SKM-1 (cell line): ENCODE results near the gene TMPRSS4.
"Not testable (repeated sequence)": the region's sequence is repeated elsewhere in the genome, so short reads cannot be mapped to it uniquely, and the experiment has no call there.

Experiments
- DNase-seq: peaks from one replicate; lab custom pipeline; 2025; ENCODE audit not compliant: unreplicated experiment; lab: John Stamatoyannopoulos, UW

The TMPRSS4 gene

DNA sequence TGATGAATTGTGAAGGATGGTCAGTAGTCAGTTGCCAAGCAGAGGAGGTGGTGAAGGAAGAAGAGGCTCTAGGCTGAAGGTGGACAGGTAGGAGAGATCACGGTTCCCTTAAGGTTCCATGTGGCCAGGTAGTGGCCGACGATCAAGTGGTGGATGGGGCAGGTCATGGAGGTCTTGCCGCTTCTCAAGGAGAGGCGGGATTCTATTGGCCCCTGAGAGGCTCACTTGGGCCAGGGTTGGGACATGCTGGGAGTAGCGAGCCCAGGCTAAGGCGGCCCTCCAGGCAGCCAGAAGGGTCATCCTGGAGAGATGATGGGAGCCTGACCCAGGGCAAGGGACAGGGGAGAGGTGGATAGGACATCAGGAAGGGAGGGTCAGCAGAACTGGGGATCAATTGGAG lies 20.9 kb upstream of the TMPRSS4 start:
- no peak for DNase-seq

DNA sequence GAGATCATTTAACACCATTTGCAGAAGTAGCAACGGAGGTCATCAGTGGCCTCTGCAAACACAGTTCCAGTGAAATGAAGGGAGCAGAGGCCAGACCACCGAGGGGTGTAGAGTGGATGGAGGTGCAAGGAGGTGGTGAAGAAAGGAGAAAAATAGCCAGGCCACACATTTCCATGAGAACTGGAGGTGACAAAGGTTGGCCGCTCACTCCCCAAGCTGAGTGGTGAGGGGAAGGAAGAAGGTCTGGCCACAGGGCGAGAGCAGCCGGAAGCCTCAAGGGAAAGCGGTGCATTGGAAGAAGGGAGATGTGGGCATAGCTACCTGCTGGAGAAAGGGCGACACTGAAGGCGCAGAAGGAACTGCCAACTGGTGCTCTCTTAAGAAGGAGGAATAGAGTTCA lies 20.1 kb upstream of the TMPRSS4 start:
- DNase-seq: no peak

- DNase-seq: no peak
Observed at GRCh38 chr11:118057251-118058145, 19.4 kb upstream of the TMPRSS4 start.

DNA sequence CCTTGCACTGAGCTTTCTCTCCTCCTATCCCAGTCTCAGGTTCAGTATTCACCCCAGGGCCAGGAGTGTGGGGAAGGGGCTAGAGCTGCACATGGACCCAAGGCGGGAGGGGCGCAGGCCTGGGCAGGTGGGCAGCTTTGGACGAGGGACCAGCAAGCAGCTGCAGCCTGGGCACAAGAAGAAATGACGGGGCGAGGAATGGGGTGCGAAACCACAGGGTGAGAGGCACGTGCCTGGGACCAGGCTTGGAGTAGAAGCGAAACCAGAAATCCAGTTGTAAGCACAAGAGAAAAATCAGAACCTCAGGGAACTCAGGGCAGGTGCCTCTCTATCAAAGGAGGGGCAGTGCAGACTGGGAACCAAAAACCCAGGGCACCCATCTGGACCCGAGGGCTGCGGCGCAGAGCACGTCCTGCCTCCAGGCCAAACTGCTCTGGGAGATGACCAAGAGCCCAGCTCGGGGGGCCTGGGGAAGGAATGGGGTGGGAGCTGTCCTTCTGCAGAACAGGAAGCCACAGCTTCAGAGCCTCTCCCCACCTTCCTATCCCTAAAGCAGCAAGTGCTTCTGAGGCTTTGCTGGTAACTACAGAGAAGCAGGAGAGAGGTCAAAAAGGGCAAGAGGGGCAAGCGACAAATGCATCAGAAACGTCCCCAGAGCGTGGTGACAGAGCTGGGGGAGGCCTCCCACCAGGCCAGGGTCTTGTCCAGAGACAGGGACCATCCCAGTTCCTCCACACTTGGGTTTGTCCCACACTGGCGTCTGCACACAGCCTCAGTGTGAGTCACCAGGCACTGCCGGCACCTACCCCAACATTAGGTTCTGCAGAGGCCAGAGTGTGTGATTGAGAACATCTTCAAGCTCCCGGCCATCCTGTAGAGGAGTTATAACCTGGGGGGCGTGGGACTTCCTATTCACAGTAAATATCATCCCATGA lies 18.3 kb upstream of the TMPRSS4 start:
- no peak for DNase-seq

GRCh38 chr11:118059246-118059940 lies 17.5 kb upstream of the TMPRSS4 start:
- no peak for DNase-seq

DNA sequence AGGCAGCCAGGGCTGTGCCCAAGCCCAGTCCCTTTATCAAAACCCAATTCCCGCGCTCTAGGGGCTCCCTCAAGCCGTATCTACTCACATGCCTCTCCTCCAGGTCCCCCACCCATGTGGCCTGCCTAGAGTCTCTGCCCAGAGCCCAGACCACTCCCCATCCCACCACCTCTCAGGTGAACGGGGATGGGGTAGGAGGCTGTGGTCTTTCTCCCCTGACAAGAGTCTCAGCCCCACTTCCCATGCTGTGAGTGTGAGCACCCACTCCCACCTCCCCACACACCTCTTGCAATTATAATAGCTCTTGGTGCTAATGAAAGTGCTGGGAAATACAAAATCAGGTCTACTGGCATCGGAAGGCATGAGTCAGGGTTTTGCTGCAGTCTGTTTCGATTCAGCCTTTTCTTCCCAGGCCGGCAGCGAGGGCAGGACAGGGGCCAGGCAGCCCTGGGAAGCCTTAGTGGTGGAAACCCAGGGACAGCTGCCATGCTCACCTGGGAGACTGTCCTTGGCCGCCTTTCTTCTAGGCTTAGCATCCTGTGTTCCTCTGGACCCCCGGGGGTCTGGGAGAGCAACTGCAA lies 16.7 kb upstream of the TMPRSS4 start:
- DNase-seq: no peak

GRCh38 chr11:118060869-118061268 lies 16.0 kb upstream of the TMPRSS4 start:
- DNase-seq: no peak

DNA sequence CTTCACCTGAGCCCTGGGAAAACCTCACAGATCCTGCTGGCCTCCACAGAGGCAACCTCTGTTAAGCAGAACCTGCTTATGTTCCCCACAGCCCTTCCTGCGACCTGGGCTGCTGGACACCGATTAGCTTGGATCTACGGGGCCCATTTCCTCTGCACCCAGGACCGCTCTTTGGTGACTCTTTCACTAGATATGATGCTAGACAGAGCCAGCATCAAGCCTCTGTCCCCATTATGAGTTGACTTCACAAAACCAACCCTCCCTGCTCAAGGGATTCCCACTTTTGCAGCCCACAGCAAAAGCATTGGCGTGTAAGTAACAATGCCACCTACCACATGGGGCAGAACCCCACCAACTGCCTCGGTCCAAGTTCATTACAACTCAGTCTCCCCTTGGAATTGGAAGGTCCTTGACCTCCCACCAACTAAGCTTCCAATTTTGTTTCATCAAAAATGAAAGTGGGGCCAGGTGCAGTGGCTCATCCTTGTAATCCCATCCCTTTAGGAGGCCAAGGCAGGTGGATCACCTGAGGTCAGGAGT lies 15.2 kb upstream of the TMPRSS4 start:
- DNase-seq: no peak

DNA sequence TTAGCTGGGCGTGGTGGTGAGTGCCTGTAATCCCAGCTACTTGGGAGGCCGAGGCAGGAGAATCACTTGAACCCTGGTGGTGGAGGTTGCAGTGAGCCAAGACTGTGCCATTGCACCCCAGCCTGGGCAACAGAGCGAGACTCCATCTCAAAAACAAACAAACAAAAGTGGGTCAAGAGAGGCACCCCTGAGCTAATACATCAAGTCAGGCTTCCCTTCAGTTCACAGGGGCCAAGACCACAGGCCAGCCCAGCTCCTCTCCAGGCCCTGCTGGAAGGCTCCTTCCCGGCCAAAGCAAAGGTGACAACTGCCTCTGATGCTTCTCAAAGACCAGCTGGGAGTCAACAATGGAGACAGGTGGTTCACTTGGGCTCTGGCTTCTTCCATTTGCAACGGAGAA lies 14.7 kb upstream of the TMPRSS4 start:
- not testable (repeated sequence) for DNase-seq

GRCh38 chr11:118062631-118063030 lies 14.2 kb upstream of the TMPRSS4 start:
- DNase-seq: not testable (repeated sequence)

- no peak for DNase-seq
Observed at GRCh38 chr11:118064956-118065355, 11.9 kb upstream of the TMPRSS4 start.

- no peak for DNase-seq
Observed at GRCh38 chr11:118065384-118065783, 11.5 kb upstream of the TMPRSS4 start.

GRCh38 chr11:118067006-118067405 lies 9.9 kb upstream of the TMPRSS4 start:
- DNase-seq: no peak

- DNase-seq: no peak
Observed at GRCh38 chr11:118068206-118068944, 8.5 kb upstream of the TMPRSS4 start.

DNA sequence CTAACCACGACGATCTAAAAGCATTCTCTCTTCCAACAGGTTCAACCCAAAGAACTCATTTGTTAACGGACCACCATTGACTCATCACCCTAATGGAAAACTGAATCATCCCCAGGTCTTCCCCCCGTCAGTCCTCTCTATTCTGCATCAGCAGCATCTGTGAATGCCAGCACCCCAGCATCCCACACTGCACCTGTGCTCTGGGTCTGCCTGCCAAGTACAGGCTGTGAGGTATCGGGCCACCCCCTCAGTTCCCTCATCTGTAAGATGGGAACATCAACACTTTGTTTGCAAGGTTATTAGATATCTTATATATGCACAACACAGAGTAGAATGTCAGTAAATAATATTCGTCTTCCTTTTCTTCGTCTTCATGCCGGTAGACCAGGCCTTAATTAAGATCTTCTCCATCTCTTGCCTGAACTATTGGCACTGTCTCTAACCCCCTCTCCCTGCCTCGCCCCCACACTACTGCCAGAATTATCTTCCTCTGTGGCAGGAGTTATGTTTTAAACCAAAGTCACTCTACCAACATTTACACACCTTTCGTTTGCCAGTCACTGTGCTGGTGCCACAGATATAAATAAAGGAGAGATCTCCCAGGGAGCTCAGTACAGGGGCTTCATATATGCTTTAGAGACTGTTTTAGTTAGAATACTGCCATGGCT lies 7.8 kb upstream of the TMPRSS4 start:
- no peak for DNase-seq

DNA sequence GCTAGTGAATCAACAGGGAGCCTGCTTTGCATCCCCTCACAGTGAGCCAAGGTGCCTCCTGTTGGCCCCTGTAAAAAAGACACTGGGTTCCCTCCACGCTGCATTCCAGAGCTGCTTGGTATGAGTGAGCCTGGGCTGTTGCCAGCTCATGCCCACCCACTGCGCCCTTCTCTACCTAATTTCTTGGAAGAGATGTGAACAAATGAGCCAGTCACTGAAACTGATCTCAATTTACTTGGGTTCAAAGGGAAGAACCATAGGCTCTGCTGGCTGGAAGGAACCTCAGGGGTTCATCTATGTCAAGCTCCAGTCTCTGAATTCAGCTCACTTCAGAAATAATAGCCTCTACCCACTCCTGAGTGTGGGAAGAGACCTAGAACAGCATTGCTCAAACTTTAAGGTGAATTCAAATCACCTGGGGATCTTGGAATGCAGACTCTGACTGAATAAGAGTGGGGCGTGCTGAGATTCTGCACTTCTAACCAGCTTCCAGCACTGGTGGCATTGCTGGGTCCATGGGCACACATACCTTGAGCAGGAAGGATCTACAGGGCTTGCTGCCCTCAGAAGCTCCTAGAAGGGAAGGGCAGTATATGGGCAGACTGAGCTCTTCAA lies 5.4 kb upstream of the TMPRSS4 start:
- DNase-seq: no peak

DNA sequence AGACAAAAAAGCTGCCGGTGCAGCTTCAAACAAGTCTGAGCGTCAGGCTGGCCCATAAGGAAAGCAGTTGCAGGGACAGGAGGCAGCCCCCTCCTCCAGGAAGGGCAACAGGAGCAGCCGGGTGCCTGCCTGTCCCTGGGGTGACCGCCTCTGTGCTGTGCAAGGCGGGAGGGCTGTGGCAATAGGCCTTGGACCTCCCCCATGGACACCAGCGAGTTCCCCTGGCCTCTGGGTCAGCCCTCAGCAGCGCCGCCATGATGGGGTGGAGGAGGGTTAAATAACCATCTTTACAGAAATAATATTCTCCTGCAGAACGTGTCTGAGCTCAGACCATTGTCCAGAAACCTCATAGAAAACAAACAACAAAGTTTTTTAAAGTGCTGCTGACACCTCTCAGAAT lies 3.3 kb upstream of the TMPRSS4 start:
- DNase-seq: no peak

- no peak for DNase-seq
Observed at GRCh38 chr11:118074091-118074685, 2.7 kb upstream of the TMPRSS4 start.

GRCh38 chr11:118074785-118075184 lies 2.1 kb upstream of the TMPRSS4 start:
- DNase-seq: no peak
